Activated B cell treated with CpG ODN at 0.5 μM for 24 hours (primary cell): Measurements from ENCODE around the gene CNTFR. TPM values are rescaled to one million over a fixed set of nuclear protein-coding genes. Genes with fewer than 3 reads are reported as not detected.
A peak's percentile ranks its signal among the peaks of the same experiment; 100 is the strongest.

ENCODE experiments used
- ATAC-seq: fragments of 200-7000 bp; cut with Tn5 transposase; one replicate; pipeline ENCODE4 v1.10.0; 2021; ENCODE audit warnings: low read depth, mild to moderate bottlenecking, moderate library complexity
- CTCF ChIA-PET: fragments of 350-600 bp; sonication (Branson Sonifier 250); formaldehyde crosslinking; loops from one replicate; lab custom pipeline; 2021; ENCODE audit warnings: antibody characterized with exemption; lab: Charles Lee
- POLR2A ChIA-PET: fragments of 350-600 bp; sonication (Branson Sonifier 250); formaldehyde crosslinking; loops from one replicate; lab custom pipeline; 2021; ENCODE audit warnings: antibody characterized with exemption; lab: Charles Lee
- DNase-seq: peaks from one replicate; pipeline ENCODE4 v3.0.0; 2022
- H3K27ac Mint-ChIP-seq: one replicate; pipeline ENCODE4 v1.8.0; 2020; ENCODE audit warnings: mixed read lengths
- H3K27me3 Mint-ChIP-seq: one replicate; pipeline ENCODE4 v1.8.0; 2021; ENCODE audit warnings: mixed read lengths
- H3K36me3 Mint-ChIP-seq: one replicate; pipeline ENCODE4 v1.8.0; 2021; ENCODE audit warnings: low read depth, mixed read lengths
- H3K4me1 Mint-ChIP-seq: one replicate; pipeline ENCODE4 v1.8.0; 2021; ENCODE audit warnings: mixed read lengths
- H3K4me3 Mint-ChIP-seq: one replicate; pipeline ENCODE4 v1.8.0; 2020; ENCODE audit warnings: mild to moderate bottlenecking, mixed read lengths
- H3K9me3 Mint-ChIP-seq: one replicate; pipeline ENCODE4 v1.8.0; 2020; ENCODE audit warnings: mixed read lengths
- CTCF ChIP-seq: fragments of 200-600 bp; IDR thresholded peaks from one replicate; pipeline ENCODE4 v1.8.0; 2022; ENCODE audit warnings: antibody characterized with exemption, mild to moderate bottlenecking
- intact Hi-C: fragments of 100-400 bp; cut with micrococcal nuclease; formaldehyde crosslinking; loops from one replicate; pipeline ENCODE4 v1.15.1; 2024
- total RNA-seq: library from RNA; stranded (reverse); gene quantifications from 2 replicates; pipeline ENCODE4 v1.2.3, GENCODE V29; 2022

CNTFR gene
- total RNA-seq, 1 donor from 2014 or later: not detected

DNA sequence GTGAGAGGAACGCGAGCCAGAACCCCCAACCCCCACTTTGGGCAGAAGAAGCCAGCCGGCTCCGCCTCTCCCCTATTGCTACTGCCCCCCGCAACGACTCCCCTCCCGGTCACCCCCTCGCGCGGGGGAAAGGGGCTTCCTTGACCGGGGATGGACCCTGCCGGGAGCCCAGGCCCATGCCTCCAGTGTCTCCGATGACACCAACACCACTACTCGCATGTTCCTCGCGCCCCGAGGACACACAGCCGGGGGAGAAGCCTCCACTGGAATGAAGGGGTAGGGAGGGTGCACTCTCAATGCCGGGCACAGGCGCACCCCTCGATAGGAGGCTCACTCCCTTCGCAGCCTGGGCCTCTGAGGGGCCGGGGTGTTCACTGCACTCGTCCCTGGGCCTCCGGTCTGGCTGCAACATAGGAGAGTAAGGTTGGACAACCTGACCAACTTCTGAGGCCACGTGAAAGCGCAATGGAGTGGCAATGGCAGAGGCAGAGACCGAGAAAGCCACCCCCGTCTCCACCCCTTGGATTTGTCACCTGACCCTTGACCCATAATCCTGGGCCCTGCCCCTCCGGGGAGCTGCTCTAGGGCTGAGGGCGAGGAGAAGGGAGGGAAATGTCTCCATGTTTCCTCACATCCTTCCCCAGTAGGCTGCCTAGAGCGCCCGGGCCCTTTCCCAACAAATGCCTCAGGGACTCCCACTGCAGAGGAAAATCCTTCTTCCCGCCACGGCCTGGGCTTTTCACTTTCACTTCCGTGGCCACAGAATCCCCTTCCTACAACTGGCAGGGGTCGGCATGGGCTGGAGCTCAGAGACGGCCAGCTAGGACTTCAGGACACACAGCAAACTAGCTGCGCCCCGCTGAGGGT is 1.1 kb upstream of the CNTFR start:
- H3K4me3 Mint-ChIP-seq: peak overlapping the region; percentile 77
- ATAC-seq (peak; percentile 12), DNase-seq (no peak)
- intact Hi-C loops: loop anchor here (1.0 to 5.0 kb wide), 5 partner anchors 42 to 963 kb away; no protein-coding TSS in a partner anchor
- CTCF ChIA-PET: interaction anchor here (0.9 to 2.5 kb wide), 10 partner anchors 11 to 968 kb away, joined by 3 to 24 read pairs (median 6); no protein-coding TSS in a partner anchor
- H3K9me3 Mint-ChIP-seq: no peaks in the 10 kb centered on the region
- TF ChIP-seq CTCF: no peak
- H3K27me3 Mint-ChIP-seq: peaks cover 78% of the 10 kb centered on the region
- no peaks in the 10 kb centered on the region for H3K36me3 Mint-ChIP-seq
- H3K4me1 Mint-ChIP-seq: peaks cover 44% of the 10 kb centered on the region
- no peak overlapping the region for H3K27ac Mint-ChIP-seq
- POLR2A ChIA-PET: no interaction called here

DNA sequence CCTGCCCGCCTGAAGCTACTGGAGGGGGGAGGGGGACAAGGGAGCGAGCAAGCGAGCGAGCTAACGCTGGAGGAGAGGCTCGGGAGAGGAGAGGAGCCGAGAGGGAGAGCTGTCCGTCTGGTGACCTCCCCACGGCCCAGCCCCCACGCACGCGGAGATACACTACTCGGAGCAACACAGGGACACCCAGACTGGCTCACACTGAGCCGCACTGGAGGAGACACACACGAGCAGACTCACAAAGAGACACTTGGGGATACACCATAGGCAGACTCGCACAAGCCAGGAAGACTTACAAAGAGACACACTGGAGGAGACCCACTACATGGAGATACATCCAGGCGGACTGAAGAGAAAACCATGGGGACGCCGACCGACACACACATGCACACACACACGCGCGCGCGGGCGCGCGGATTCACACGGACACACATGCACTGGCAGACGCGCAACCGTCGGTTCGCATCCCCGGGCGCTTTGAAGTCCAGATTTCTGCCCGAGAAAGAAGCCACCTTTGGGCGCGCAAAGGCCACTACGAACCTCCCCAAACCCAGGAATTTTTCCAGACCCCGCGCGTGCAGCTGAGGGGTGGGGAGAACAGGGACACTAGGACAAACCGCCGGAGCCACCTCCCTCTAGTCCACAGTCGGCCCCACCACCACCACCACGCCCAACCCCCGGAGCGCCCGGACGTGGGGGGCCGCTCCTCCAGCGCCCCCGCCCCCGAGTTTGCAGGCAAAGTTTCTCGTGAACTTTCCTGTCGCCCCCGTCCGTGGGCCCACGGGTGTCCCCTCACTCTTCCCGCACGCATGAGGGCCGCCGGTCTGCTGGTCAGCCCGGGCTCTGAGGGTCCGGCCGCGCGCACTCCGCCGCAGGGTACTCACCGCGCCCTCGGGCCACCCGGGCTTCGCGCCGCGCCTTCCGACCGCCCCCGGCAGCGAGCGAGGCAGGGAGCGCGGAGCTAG is 571 bp downstream of the CNTFR start:
- ChIA-PET POLR2A (interaction anchor here (0.6 kb wide), 1 partner anchor 279 kb away, joined by 4 read pairs; no protein-coding TSS in a partner anchor), CTCF (no interaction called here)
- Mint-ChIP-seq H3K9me3 (no peaks in the 10 kb centered on the region), H3K27me3 (peaks cover 75% of the 10 kb centered on the region), H3K4me3 (peak overlapping the region; percentile 50), H3K36me3 (no peaks in the 10 kb centered on the region), H3K27ac (no peak overlapping the region), H3K4me1 (peaks cover 46% of the 10 kb centered on the region)
- intact Hi-C loops: no loop called here
- no peak for DNase-seq
- no peak for ATAC-seq
- no peak for TF ChIP-seq CTCF

DNA sequence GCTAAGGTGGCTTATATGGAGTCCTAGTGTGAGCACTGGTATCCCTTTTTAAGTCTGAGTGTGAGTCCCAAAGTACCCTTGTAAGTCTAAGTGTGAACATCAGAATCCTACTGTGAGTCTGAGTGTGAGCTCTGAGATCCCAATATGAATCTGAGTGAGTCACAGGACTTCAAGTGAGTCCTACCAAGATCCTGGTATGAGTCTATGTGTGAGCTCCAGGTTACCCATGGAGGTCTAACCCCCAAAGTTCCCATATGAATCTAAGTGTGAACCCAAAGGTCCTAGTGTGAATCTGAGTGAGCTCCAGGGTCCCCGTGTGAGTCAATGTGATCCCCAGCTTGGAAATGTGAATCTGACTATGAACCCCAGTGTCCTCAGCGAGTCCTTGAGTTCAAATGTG is 2.3 kb downstream of the CNTFR start:
- H3K4me3 Mint-ChIP-seq: no peak overlapping the region
- POLR2A ChIA-PET: no interaction called here
- CTCF ChIA-PET: interaction anchor here (1.0 to 1.2 kb wide), 2 partner anchors 17 to 208 kb away, joined by 3 to 4 read pairs; no protein-coding TSS in a partner anchor
- H3K27ac Mint-ChIP-seq: no peak overlapping the region
- intact Hi-C loops: no loop called here
- H3K36me3 Mint-ChIP-seq: no peaks in the 10 kb centered on the region
- ATAC-seq: no peak
- no peaks in the 10 kb centered on the region for H3K9me3 Mint-ChIP-seq
- H3K4me1 Mint-ChIP-seq: peaks cover 36% of the 10 kb centered on the region
- TF ChIP-seq CTCF: no peak
- no peak for DNase-seq
- peaks cover 77% of the 10 kb centered on the region for H3K27me3 Mint-ChIP-seq

GRCh38 chr9:34585946-34586669 is 3.4 kb downstream of the CNTFR start:
- Mint-ChIP-seq H3K4me1 (peaks cover 27% of the 10 kb centered on the region), H3K27me3 (peaks cover 74% of the 10 kb centered on the region), H3K4me3 (no peak overlapping the region), H3K27ac (no peak overlapping the region), H3K9me3 (no peaks in the 10 kb centered on the region), H3K36me3 (no peaks in the 10 kb centered on the region)
- DNase-seq (no peak), ATAC-seq (no peak)
- intact Hi-C loops: no loop called here
- CTCF ChIA-PET: no interaction called here
- no peak for TF ChIP-seq CTCF
- POLR2A ChIA-PET: no interaction called here
